Raji (cell line): ENCODE measurements around the gene RAB3GAP2.

Experiments
- POLR2A ChIP-seq: IDR thresholded peaks from 2 replicates; pipeline ENCODE4 v1.6.1; 2011; ENCODE audit warnings: low read depth, low read length, control low read depth; ENCODE audit not compliant: insufficient read depth

RAB3GAP2 gene

DNA sequence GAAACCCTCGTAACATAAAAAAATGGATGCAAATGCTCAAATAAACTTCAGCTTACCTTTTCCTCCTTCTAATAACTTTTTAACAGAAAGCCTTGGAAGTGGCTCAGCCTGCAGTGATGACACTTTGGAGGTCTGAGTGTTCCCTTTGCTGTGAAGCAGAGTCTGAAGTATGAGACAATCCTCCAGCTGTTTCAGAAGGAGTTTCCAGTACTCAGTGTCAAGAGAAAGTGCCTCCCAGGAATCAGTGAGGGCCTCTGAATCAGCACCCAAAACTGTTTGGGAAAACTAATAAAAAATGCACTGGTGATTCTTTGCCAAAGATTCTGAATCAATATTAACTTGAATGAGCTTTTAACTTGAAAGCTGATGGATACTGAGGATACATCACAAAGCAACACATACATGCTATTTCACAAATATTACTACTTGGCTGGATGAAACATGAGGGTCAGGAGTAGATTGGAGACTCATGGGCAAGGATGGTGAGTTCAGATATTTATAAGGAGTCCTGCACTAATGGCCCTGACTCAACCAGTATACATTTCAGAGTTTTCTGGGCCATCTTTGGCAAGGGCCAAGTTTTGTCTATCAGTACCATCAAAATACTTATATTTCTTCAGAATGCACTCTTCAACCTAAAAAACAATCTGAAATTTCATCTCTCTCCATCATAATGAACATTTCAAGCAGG, 101.3 kb downstream of the RAB3GAP2 start:
- no peak for TF ChIP-seq POLR2A

DNA sequence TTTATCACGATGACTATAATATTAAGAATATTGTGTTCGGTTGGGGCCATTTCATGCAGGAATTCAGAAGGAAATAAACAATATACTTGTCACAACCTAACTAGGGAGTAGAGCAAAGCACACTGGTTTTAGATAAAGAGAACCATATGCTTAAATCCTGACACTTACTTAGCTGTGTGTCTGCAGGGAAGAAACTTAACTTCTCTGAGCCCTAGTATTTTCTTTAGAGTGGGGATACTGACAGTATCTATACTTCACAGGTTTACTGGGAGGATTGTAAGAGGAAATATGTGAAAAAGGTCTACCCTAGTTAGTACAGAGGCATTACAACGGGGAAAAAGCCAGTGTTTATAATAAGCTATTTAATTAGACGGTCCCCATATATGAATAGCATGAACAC, 105.4 kb downstream of the RAB3GAP2 start:
- TF ChIP-seq POLR2A = no peak

- TF ChIP-seq POLR2A = no peak
Measured at GRCh38 chr1:220164517-220164916, 107.7 kb downstream of the RAB3GAP2 start.

- no peak for TF ChIP-seq POLR2A
Measured at GRCh38 chr1:220164116-220164515, 108.1 kb downstream of the RAB3GAP2 start.

DNA sequence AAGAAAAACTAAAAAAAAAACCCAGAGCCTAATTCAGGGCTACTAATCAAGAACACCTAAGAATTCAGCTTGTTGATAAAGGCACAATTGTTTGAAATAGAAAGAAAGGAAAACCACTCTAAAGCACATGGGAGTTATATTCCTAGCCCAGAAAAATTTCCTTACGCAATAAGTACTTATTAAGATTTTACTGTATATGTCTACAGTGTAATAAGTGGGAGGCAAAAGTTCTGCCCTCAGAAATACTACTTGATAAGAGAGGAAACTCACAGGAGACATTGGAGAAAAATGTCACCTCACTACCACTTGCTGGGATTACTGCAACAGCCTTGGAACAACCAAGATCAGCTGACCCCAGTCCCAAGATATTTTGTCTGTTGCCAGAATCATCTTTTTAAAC, 112.2 kb downstream of the RAB3GAP2 start:
- TF ChIP-seq POLR2A = no peak

DNA sequence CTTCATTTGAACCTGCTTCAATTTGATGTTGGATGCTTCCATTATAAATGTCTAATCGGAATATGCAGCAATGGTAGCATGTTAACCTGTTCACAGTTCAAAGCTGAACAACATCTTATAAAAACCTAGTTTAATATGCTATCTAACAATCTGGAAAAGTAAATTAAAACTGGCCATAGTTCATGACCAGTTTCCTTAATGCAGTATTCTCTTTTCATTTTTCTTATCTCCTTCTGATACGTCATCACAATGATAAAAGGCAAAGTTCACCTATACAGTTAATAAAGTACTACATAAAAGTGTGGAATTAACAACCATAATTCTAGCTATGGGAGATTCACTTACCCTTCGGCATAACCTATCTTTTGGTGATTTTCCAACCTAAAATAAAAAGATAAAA, 113.2 kb downstream of the RAB3GAP2 start:
- no peak for TF ChIP-seq POLR2A

DNA sequence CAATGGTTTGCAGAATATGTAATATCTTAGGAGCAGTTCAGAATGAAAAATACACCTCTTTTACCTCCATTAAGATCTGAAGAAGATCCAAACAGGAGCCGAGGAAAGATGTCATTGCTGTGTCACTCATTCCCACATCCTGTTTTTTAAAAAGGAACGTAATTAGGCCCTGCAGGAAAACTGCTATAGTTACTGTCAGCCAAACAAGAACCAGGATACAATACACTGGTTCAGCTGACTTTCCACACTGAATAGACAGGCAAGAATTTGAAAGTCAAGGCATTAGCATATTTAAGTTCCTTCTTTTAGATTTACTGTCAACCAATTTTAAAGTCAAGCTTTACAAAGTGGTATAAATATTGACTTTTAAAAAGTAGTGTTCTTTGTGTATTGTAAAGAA, 114.5 kb downstream of the RAB3GAP2 start:
- TF ChIP-seq POLR2A = no peak

GRCh38 chr1:220156620-220157146, 115.6 kb downstream of the RAB3GAP2 start:
- no peak for TF ChIP-seq POLR2A

- TF ChIP-seq POLR2A = no peak
Measured at GRCh38 chr1:220153147-220153546, 119.1 kb downstream of the RAB3GAP2 start.

GRCh38 chr1:220151454-220151853, 120.8 kb downstream of the RAB3GAP2 start:
- no peak for TF ChIP-seq POLR2A

DNA sequence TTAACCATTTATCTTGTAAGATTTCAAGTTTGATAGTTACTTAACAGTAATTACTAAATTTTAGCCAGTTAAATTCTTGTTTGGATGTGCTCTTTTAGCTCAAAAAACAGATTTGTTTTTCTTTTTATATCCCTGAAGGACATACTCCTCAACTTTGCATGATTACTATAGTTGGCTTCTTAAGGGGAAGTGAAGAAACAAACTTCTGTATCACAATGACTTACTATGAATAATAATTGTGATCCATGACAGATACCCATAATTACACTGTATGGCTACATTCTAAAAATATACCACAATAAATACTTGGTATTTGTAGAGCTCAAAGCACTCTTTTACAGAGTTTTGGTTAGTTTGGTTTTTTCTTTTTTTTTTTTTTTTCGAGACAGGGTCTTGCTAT, 122.5 kb downstream of the RAB3GAP2 start:
- no peak for TF ChIP-seq POLR2A

DNA sequence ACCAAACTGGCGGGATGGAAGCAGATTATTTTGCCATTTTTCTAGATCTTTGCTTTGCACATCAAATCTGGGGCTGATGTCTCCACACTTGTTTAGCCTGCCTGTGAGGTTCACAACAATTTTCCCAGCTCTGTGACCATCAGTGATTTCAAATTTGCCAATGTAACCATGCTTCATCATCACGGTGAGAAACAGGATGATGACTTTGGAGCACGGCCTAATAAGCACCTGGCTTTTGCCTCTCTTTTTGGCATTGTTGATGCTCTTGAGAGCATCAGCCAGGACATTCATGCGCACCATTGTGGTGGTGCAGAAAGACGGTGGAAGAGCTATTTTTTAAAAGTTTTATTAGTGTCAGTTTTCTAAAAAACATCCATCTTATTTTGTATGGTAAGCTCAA, 128.2 kb downstream of the RAB3GAP2 start:
- no peak for TF ChIP-seq POLR2A

DNA sequence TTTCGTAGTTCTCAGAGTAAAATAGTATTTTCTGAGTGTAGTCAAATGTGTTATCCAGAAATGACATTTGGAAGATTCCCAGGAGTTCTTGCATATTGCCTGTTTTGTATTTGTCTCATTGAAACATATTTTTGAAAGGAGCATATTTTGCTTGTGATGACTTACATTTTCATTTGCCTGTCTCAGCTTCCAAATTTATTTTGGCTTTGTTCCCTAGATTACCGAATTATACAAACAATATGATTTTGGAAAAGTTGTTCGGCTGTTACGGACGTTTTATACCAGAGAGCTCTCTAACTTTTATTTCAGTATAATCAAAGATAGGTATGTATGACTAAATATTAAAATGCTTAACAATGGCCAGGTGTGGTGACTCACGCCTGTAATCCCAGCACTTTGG, 132.3 kb downstream of the RAB3GAP2 start:
- TF ChIP-seq POLR2A = no peak

- TF ChIP-seq POLR2A = no peak
Measured at GRCh38 chr1:220137019-220137786, 135.1 kb downstream of the RAB3GAP2 start.

GRCh38 chr1:220135755-220136154, 136.5 kb downstream of the RAB3GAP2 start:
- TF ChIP-seq POLR2A = no peak

DNA sequence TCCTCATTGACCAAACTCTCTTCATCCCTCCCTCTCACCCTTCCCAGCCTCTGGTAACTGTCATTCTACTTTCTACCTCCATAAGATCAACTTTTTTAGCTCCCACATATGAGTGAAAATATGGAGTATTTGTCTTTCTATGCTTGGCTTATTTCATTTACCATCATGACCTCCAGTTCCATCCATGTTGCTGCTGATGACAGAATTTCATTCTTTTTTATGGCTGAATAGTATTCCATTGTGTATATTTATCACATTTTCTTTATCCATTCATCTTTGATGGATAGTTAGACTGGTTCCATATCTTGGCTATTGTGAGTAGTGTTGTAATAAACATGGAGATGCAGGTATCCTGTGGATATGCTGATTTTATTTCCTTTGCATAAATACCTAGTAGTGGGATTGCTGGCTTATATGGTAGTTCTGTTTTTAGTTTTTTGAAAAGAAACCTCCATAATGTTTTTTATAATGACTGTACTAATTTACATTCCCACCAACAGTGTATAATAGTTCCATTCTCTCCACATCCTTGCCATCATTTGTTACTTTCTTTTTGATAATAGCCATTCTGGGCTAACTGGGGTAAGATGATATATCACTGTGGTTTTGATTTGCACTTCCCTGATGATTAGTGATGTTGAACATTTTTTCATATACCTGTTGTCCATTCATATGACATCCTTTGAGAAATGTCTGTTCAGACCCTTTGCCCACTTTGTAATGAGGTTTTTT, 142.6 kb downstream of the RAB3GAP2 start:
- TF ChIP-seq POLR2A = no peak

DNA sequence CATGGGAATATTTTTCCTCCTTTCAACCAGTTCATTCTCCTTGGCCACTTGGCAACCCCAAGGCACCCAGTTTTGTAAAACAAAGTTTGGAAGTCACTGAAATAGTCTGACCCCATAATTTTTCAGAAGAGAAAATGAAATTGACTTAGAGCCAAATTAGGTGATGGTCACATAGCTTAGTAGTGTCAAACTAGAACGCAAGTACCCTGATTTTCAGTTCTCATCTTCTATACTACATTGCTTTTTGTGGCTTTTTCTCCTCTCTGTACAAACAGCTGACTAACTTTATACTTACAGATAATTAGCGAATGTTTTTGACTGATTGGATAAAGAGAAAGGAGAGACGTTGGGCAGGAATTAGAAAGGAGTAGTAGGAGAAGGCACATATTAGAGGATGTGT, 145.2 kb downstream of the RAB3GAP2 start:
- no peak for TF ChIP-seq POLR2A
